Activated T-helper 17 cell treated with anti-CD3 and anti-CD28 coated beads, Interleukin-2, amount 50 U/mL, for 72 hours (primary cell): ENCODE results near the gene MDN1. TPM values are rescaled to one million over a fixed set of nuclear protein-coding genes. Genes with fewer than 3 reads are reported as not detected.
"Not testable (repeated sequence)": the region's sequence is repeated elsewhere in the genome, so short reads cannot be mapped to it uniquely, and the experiment has no call there.

ENCODE experiments used
- ATAC-seq: fragments of 150-1000 bp; cut with Tn5 transposase; replicated peaks from 2 replicates; pipeline ENCODE4 v1.10.0; 2021; ENCODE audit warnings: mild to moderate bottlenecking, moderate library complexity
- H3K27ac Mint-ChIP-seq: one replicate; pipeline ENCODE4 v1.8.0; 2022; ENCODE audit warnings: mixed read lengths
- H3K27me3 Mint-ChIP-seq: one replicate; pipeline ENCODE4 v1.8.0; 2022; ENCODE audit warnings: mixed read lengths
- H3K36me3 Mint-ChIP-seq: one replicate; pipeline ENCODE4 v1.8.0; 2022; ENCODE audit warnings: low read depth, mild to moderate bottlenecking, mixed read lengths
- H3K4me1 Mint-ChIP-seq: one replicate; pipeline ENCODE4 v1.8.0; 2022; ENCODE audit warnings: mixed read lengths
- H3K4me3 Mint-ChIP-seq: one replicate; pipeline ENCODE4 v1.8.0; 2022; ENCODE audit warnings: mild to moderate bottlenecking, mixed read lengths
- H3K9me3 Mint-ChIP-seq: one replicate; pipeline ENCODE4 v1.8.0; 2022; ENCODE audit warnings: mixed read lengths
- total RNA-seq, 2 donors: library from RNA; stranded (reverse); gene quantifications; one replicate each; pipeline ENCODE4 v1.2.3, GENCODE V29; 2022

The MDN1 gene
- total RNA-seq, 2 donors from 2014 or later = 54.0 to 66.6 TPM

DNA sequence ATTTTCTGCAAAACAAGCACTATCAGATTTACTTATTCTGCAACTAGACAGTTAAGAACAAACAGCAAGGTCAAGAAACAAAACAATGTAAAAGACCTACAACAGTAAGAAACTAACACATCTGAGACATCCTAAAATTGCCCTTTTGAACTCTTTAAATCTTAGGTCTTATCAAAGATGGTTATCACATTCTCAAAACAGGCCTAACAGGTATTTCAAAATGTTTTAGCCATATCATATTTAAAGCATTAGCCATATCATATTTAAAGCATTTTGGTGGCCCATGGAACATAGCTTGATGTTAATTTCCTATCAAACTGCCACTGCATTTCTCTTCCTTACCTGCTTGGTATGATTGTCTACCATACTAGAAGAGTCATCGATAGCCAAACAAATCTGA lies 169.9 kb downstream of the MDN1 start:
- no peak for ATAC-seq
- Mint-ChIP-seq H3K4me1 (no peaks in the 10 kb centered on the region), H3K9me3 (no peaks in the 10 kb centered on the region), H3K36me3 (peaks cover 98% of the 10 kb centered on the region), H3K27me3 (no peaks in the 10 kb centered on the region), H3K4me3 (no peak overlapping the region), H3K27ac (no peak overlapping the region)

DNA sequence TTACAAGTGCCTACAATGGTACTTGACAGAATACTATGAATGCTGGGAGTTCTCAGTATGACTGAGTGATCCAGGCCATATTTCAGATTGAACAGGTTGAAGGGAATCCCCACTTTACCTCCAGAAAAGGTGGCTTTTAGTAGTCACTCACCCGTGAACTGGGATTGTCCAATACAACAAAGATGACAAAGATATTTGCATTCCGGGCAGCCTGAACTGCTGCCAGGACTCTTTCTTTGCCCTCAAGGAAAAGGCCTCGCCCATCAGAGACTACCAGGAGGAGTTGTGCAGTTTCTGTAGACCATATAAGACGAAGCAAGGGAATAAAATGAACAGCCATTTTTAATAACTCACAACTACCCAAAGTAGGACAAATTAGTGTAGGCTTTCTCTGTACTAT lies 174.7 kb downstream of the MDN1 start:
- ATAC-seq = no peak
- no peaks in the 10 kb centered on the region for H3K9me3 Mint-ChIP-seq
- no peaks in the 10 kb centered on the region for H3K27me3 Mint-ChIP-seq
- H3K4me3 Mint-ChIP-seq = no peak overlapping the region
- H3K36me3 Mint-ChIP-seq = peaks cover 86% of the 10 kb centered on the region
- peak overlapping the region; percentile 60 for H3K27ac Mint-ChIP-seq
- H3K4me1 Mint-ChIP-seq = peaks cover 6% of the 10 kb centered on the region

DNA sequence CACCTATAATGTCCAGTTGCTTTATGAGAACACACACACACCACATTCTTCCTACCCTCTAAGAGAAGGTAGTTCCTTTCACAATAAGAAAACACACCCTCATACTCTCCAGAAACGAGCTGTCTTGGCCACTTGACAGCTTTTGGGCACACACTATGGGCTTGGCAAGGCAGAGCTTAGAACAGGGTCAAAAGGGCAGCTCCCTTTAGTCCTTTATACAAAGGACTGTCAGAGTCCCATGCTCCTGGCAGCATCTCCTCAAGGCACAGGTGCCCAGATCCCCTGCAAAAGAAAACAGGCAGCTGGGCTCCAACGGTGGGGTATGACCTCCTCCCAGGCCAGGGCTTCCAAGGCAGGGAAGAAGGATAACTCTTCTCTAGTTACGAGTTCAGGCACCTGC lies 176.2 kb downstream of the MDN1 start:
- no peak for ATAC-seq
- Mint-ChIP-seq H3K9me3 (no peaks in the 10 kb centered on the region), H3K27ac (no peak overlapping the region), H3K4me3 (no peak overlapping the region), H3K27me3 (no peaks in the 10 kb centered on the region), H3K36me3 (peaks cover 75% of the 10 kb centered on the region), H3K4me1 (peaks cover 18% of the 10 kb centered on the region)

DNA sequence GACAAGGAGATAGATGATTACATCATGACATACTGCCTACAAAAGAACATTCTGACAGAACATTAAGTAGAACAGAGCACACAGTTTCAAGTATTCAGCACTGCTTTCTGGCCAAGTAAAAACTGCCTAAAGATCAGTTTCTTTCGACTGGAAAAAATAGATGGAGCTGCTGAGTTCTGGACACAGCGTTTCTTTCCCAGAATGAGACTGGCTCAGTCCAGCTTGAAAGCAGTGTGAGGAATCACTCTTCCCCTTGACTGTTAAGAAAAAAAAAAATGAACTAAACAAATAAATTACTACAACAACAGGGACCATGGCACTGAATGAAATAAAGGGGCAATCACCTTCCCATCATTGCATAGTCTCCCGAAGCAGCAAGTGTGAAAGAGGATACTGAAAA lies 176.6 kb downstream of the MDN1 start:
- H3K4me1 Mint-ChIP-seq = peaks cover 22% of the 10 kb centered on the region
- H3K27me3 Mint-ChIP-seq = no peaks in the 10 kb centered on the region
- H3K27ac Mint-ChIP-seq = no peak overlapping the region
- H3K9me3 Mint-ChIP-seq = no peaks in the 10 kb centered on the region
- H3K4me3 Mint-ChIP-seq = no peak overlapping the region
- peaks cover 75% of the 10 kb centered on the region for H3K36me3 Mint-ChIP-seq
- ATAC-seq = no peak

DNA sequence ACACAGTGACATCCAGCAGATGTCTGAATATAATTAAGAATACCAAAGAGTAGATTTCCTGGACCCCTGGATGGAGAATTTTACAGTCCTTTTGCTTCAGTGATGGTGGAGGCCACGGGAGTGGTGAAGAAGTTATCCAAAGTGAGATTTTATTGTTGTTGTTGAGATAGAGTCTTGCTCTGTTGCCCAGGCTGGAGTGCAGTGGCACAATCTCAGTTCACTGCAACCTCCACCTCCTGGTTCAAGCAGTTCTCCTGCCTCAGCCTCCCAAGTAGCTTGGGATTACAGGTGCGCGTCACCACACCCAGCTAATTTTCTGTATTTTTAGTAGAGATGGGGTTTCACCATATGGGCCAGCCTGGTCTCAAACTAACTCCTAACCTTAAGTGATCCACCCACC lies 178.0 kb downstream of the MDN1 start:
- not testable (repeated sequence) for ATAC-seq, H3K9me3 Mint-ChIP-seq, H3K27me3 Mint-ChIP-seq, H3K4me3 Mint-ChIP-seq, H3K27ac Mint-ChIP-seq
- H3K4me1 Mint-ChIP-seq = peaks cover 22% of the 10 kb centered on the region
- peaks cover 75% of the 10 kb centered on the region for H3K36me3 Mint-ChIP-seq

DNA sequence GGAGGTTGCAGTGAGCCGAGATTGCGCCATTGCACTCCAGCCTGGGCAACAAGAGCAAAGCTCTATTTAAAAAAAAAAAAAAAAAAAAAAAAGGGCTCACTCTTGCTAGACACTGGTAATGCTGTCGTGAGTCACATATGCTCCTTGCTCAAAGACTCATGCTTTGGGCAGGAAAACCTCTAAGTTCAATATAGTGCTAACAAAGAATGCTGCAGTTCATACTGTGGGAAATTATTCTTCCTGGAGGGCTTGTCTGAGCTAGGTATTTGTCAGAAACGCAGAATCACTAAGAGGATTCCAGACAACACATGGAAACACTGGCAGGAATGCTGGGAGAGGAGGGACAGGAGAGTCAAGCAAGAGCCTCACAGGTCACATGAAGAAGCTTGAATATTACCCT lies 178.8 kb downstream of the MDN1 start:
- Mint-ChIP-seq H3K9me3 (no peaks in the 10 kb centered on the region), H3K27ac (peak overlapping the region; percentile 4), H3K4me1 (peaks cover 22% of the 10 kb centered on the region), H3K4me3 (no peak overlapping the region), H3K27me3 (no peaks in the 10 kb centered on the region), H3K36me3 (peaks cover 75% of the 10 kb centered on the region)
- no peak for ATAC-seq

DNA sequence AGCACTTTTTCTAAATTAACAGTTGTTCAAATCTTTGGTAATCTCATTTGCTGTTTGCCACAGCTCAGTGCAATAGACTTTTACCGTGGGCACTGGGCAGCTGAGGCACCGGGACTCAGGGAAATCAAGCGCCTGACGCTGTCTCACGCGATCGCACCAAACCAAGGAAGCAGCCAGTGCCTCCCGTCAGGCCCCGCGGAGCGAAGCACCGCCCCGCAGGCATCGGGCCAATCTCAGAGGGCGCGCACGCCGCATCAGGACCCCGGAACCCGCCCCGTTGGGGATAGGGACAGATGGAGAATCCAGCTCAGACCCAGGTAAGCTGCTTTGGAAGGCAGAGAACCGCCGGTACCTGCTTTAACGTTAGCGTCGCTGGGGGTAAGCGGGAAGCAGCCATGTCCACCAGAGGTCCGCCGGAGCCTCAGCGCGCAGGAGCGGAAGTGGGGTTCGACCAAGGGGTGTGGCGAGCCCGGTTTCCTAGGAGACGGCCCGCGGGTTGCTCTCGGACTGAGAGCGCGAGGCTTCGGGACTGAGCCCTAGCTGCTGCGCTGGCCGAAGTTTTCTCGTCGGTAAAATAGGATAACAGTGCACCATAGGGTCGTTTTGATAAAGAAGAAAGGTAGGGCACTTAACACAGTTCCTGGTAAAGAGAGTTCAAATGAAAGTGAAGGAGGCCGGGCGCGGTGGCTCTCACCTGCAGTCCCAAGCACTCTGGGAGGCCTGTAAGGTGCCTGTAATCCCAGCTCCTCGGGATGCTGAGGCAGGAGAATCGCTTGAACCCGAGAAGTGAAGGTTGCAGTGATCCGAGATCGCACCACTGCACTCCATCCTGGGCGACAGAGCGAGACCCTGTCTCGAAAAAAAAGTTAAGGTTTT lies 181.0 kb downstream of the MDN1 start, which contains the start of gene LYRM2:
TSS of gene LYRM2 (minus strand) at position 428 of the 876 bp plus-strand sequence. CDS start at position 397, 31 bp downstream.
- Mint-ChIP-seq H3K27me3 (no peaks in the 10 kb centered on the region), H3K36me3 (peaks cover 76% of the 10 kb centered on the region), H3K4me3 (peak within 1 kb of the TSS; percentile 89), H3K4me1 (peaks cover 22% of the 10 kb centered on the region), H3K9me3 (no peaks in the 10 kb centered on the region), H3K27ac (peak within 1 kb of the TSS; percentile 95)
- ATAC-seq = peak; percentile 98

DNA sequence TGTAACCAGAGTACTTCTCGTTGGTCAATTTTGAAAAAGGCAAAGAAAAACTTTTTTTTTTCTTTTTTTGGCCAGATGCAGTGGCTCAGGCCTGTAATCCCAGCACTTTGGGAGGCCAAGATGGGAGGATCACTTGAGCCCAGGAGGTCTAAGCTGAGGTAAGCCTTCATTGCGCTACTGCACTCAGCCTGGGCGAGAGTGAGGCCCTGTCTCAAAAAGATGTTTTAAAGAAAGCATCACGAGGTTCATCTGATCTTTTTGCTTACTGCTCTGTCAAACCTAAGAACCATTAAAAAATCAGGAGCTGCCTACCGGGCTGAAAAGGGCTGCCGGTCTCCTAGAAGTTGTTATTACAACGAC lies 181.7 kb downstream of the MDN1 start:
- Mint-ChIP-seq H3K9me3 (no peaks in the 10 kb centered on the region), H3K4me3 (peak overlapping the region; percentile 89), H3K4me1 (peaks cover 22% of the 10 kb centered on the region), H3K27ac (peak overlapping the region; percentile 95), H3K27me3 (no peaks in the 10 kb centered on the region), H3K36me3 (peaks cover 73% of the 10 kb centered on the region)
- no peak for ATAC-seq

DNA sequence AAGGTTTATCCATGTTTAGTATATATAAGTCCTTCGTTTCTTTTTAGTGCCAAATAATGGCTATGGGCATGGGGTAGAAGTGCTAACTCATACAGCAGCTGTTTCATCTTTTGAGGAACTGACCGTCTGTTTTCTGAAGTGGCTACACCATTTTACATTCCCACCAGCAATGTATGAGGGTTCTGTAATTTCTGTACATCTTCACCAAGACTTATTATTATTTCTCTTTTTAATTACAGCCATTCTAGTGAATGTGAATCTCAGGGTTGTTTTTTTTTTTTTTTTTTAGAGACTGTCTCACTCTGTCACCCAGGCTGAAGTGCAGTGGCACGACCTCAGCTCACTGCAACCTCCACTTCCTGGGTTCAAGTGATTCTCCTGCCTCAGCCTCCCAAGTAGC lies 183.2 kb downstream of the MDN1 start:
- H3K4me3 Mint-ChIP-seq, H3K27ac Mint-ChIP-seq, ATAC-seq: not testable (repeated sequence)

DNA sequence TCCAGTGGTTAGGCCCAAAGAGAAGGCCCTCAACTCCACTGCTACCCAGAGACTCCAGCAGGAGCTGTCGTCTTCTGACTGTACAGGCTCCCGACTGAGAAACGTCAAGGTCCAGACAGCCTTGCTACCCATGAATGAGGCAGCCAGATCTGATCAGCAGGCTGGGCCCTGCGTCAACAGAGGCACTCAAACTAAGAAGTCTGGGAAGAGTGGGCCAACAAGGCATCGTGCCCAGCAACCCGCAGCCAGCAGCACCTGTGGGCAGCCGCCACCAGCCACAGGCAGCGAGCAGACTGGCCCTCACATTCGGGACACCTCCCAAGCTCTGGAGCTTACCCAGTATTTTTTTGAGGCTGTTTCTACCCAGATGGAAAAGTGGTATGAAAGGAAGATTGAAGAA lies 189.1 kb downstream of the MDN1 start:
- peaks cover 8% of the 10 kb centered on the region for H3K4me1 Mint-ChIP-seq
- H3K27ac Mint-ChIP-seq = no peak overlapping the region
- ATAC-seq = no peak
- H3K27me3 Mint-ChIP-seq = no peaks in the 10 kb centered on the region
- H3K4me3 Mint-ChIP-seq = no peak overlapping the region
- peaks cover 26% of the 10 kb centered on the region for H3K36me3 Mint-ChIP-seq
- no peaks in the 10 kb centered on the region for H3K9me3 Mint-ChIP-seq

More for the DNA sequence above, 183.2 kb downstream of the MDN1 start:
- peaks cover 66% of the 10 kb centered on the region for H3K36me3 Mint-ChIP-seq
- not testable (repeated sequence) for H3K9me3 Mint-ChIP-seq, H3K27me3 Mint-ChIP-seq
- peaks cover 22% of the 10 kb centered on the region for H3K4me1 Mint-ChIP-seq

DNA sequence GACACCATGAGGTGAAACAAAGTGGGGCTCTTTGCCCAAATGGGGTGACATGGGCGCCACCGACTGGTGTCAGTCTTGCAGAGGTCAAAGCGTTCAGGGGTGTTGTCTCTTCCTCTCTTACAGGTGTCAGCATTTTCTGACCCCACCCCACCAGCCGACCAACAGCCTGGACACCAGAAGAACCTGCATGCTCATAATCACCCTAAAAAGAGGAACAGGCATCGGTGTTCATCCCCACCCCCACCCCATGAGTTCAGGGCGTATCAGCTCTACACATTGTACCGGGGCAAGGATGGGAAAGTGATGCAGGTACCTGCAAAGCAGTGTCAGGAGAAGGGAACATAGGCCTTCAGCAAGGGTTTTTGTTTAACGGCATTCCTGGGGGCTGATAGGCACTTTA lies 195.8 kb downstream of the MDN1 start:
- no peak for ATAC-seq
- H3K27me3 Mint-ChIP-seq = no peaks in the 10 kb centered on the region
- no peaks in the 10 kb centered on the region for H3K36me3 Mint-ChIP-seq
- H3K4me1 Mint-ChIP-seq = no peaks in the 10 kb centered on the region
- H3K4me3 Mint-ChIP-seq = no peak overlapping the region
- H3K27ac Mint-ChIP-seq = no peak overlapping the region
- no peaks in the 10 kb centered on the region for H3K9me3 Mint-ChIP-seq

DNA sequence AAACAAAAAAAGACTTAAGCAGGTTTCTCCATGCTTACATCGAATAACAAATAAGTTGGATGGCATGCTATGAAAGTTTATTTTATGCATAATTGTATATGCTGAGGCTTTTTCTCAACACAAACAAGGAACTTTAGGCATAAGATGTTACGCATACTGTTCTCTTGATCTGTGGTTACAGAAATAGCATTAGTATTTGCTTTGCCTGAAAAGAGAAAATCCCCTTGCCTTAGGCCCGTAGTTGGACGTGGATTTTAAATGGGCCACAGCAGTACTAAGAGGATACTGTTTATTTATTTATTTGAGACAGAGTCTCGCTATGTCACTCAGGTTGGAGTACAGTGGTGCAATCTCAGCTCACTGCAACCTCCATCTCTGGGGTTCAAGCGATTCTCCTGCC lies 200.0 kb downstream of the MDN1 start:
- no peaks in the 10 kb centered on the region for H3K9me3 Mint-ChIP-seq

DNA sequence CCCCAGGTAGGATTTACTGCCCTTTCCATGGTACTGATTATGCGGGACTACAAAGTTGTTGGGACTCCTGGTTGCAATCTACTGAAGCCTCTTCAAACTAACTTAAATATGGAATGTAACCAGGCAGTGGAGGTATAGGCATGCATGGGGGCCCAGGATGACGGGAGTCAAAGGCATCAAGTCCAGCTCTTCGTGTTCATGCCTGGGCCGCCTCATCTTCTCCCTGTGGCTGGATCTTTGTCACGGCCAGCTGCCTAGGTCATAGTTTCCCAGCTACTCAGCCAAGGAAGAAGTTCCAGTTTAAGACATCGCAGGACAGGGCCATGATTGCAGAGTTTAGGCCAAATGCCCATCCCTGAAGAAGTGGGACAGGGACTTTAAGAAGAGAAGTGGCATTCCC lies 201.6 kb downstream of the MDN1 start:
- Mint-ChIP-seq H3K27me3 (no peaks in the 10 kb centered on the region), H3K27ac (no peak overlapping the region), H3K36me3 (no peaks in the 10 kb centered on the region), H3K4me1 (no peaks in the 10 kb centered on the region), H3K4me3 (no peak overlapping the region), H3K9me3 (no peaks in the 10 kb centered on the region)
- no peak for ATAC-seq

More for the DNA sequence above, 200.0 kb downstream of the MDN1 start:
- H3K4me3 Mint-ChIP-seq = no peak overlapping the region
- no peak for ATAC-seq
- H3K27me3 Mint-ChIP-seq = no peaks in the 10 kb centered on the region
- no peaks in the 10 kb centered on the region for H3K36me3 Mint-ChIP-seq
- no peak overlapping the region for H3K27ac Mint-ChIP-seq
- no peaks in the 10 kb centered on the region for H3K4me1 Mint-ChIP-seq

DNA sequence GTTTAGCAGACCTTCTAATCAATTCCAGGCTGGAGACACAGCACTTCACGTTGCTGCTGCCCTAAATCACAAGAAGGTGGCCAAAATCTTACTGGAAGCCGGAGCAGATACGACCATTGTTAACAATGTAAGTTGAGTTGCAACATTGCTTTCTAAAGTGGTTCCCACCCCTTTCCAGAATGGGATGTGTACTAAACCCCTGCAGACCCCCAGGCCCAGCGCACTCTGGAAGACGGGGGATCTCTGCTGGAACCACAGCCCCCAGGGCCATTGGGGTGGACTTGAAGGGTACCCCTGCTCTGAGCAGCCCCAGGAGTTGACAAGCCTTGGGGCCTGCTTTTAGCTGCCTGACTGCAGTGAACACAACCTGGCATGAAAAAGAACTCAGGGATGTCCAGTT lies 203.1 kb downstream of the MDN1 start:
- H3K4me1 Mint-ChIP-seq = no peaks in the 10 kb centered on the region
- H3K27ac Mint-ChIP-seq = no peak overlapping the region
- no peak for ATAC-seq
- no peak overlapping the region for H3K4me3 Mint-ChIP-seq
- H3K9me3 Mint-ChIP-seq = no peaks in the 10 kb centered on the region
- no peaks in the 10 kb centered on the region for H3K36me3 Mint-ChIP-seq
- no peaks in the 10 kb centered on the region for H3K27me3 Mint-ChIP-seq

DNA sequence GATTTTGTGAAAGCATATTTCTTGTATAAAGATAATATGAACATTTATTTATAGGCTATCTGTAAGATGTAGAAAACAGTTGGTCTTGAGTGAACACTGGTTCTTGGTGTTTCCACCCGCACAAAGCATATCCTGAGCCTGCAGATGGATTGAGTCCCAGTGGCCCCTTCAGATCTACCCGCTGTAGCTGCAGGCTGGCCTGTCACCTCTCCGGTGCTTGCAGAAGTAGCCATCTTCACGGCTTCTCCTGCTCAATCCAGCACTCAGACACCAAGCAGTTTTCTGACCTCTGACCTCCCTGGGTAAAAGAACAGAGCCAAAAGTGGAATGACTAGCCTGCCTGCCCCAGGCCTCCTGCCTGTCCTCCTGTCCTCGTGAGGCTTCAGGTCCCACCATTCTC lies 203.7 kb downstream of the MDN1 start:
- Mint-ChIP-seq H3K27me3 (no peaks in the 10 kb centered on the region), H3K9me3 (no peaks in the 10 kb centered on the region), H3K27ac (no peak overlapping the region), H3K4me1 (no peaks in the 10 kb centered on the region), H3K36me3 (no peaks in the 10 kb centered on the region), H3K4me3 (no peak overlapping the region)
- no peak for ATAC-seq
